NT2/D1 (cell line): Measurements from ENCODE around the gene SLC1A2.
"Not testable (repeated sequence)": the region's sequence is repeated elsewhere in the genome, so short reads cannot be mapped to it uniquely, and the experiment has no call there.

Experiments
- DNase-seq: peaks from one replicate; pipeline ENCODE4 v3.0.0-alpha.2; 2011; ENCODE audit warnings: low read depth, low spot score
- H3K27me3 ChIP-seq: 2 replicates; pipeline ENCODE4 v1.6.0; 2011; ENCODE audit warnings: mild to moderate bottlenecking; ENCODE audit not compliant: insufficient read length, insufficient read depth
- H3K36me3 ChIP-seq: 2 replicates; pipeline ENCODE4 v1.6.1; 2011; ENCODE audit warnings: mild to moderate bottlenecking, low read length, mixed read lengths; ENCODE audit not compliant: insufficient read depth, insufficient read length
- H3K4me1 ChIP-seq: 2 replicates; pipeline ENCODE4 v1.5.1; 2011; ENCODE audit not compliant: insufficient read depth, insufficient read length
- H3K4me3 ChIP-seq: 2 replicates; pipeline ENCODE4 v1.5.1; 2011; ENCODE audit warnings: low read depth; ENCODE audit not compliant: insufficient read length
- H3K9ac ChIP-seq: 2 replicates; pipeline ENCODE4 v1.6.0; 2011; ENCODE audit warnings: low read depth; ENCODE audit not compliant: insufficient read length
- H3K9me3 ChIP-seq: 2 replicates; pipeline ENCODE4 v1.5.1; 2011; ENCODE audit warnings: mild to moderate bottlenecking, low read length; ENCODE audit not compliant: insufficient read depth
- SUZ12 ChIP-seq: IDR thresholded peaks from 2 replicates; pipeline ENCODE4 v1.6.1; 2011; ENCODE audit not compliant: insufficient read length, insufficient read depth; ENCODE audit errors: extremely low read depth
- YY1 ChIP-seq: IDR thresholded peaks from 2 replicates; pipeline ENCODE4 v1.6.1; 2011; ENCODE audit not compliant: insufficient read length, insufficient read depth
- ZNF274 ChIP-seq: IDR thresholded peaks from 2 replicates; pipeline ENCODE4 v1.6.1; 2011; ENCODE audit warnings: mild to moderate bottlenecking, low read depth, low read length

SLC1A2 gene

DNA sequence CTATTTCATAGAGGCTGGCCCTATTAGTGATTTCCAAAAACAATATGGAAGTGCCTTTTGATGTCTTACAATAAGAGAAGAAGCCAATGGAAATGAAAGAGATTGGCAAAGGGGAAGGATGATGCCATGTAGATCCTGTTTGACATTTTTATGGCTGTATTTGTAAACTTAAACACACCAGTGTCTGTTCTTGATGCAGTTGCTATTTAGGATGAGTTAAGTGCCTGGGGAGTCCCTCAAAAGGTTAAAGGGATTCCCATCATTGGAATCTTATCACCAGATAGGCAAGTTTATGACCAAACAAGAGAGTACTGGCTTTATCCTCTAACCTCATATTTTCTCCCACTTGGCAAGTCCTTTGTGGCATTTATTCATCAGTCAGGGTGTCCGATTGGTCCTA, 189.0 kb downstream of the SLC1A2 start:
- H3K36me3 ChIP-seq, result peaks cover 36% of the 10 kb centered on the region
- no peaks in the 10 kb centered on the region for H3K4me1 ChIP-seq
- no peak for DNase-seq
- TF ChIP-seq ZNF274 (no peak), SUZ12 (no peak), YY1 (no peak)
- H3K4me3 ChIP-seq, result no peak overlapping the region
- no peaks in the 10 kb centered on the region for H3K9me3 ChIP-seq
- H3K9ac ChIP-seq, result no peak overlapping the region
- H3K27me3 ChIP-seq, result no peaks in the 10 kb centered on the region

DNA sequence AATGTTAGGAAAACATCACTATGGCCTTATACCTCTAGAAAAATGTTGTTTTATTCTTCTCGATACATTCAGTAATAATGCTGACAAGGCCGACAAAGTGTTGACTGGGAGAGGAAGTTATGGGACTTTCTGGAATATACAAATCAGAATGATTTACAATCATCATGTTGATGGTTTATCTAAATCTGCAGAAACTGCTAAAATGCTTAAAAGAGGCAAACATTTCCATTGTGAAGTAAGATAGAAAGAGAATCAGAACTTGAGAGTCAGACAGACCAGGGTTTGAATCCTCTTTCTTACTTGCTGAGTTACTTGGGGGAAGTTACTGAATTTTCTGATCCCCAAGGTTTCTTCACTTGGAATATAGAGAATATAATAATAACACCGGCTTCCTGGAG, 191.0 kb downstream of the SLC1A2 start:
- no peak for TF ChIP-seq YY1
- TF ChIP-seq SUZ12, result no peak
- TF ChIP-seq ZNF274, result no peak
- Histone ChIP-seq H3K4me1 (no peaks in the 10 kb centered on the region), H3K9ac (no peak overlapping the region), H3K9me3 (no peaks in the 10 kb centered on the region), H3K27me3 (no peaks in the 10 kb centered on the region), H3K4me3 (no peak overlapping the region), H3K36me3 (peaks cover 54% of the 10 kb centered on the region)
- no peak for DNase-seq

- peaks cover 59% of the 10 kb centered on the region for H3K36me3 ChIP-seq
- DNase-seq, result no peak
- no peaks in the 10 kb centered on the region for H3K4me1 ChIP-seq
- no peak overlapping the region for H3K9ac ChIP-seq
- no peaks in the 10 kb centered on the region for H3K27me3 ChIP-seq
- no peaks in the 10 kb centered on the region for H3K9me3 ChIP-seq
- TF ChIP-seq YY1, result no peak
- no peak for TF ChIP-seq SUZ12
- TF ChIP-seq ZNF274, result no peak
- no peak overlapping the region for H3K4me3 ChIP-seq
These were observed 191.6 kb downstream of the SLC1A2 start for GRCh38 chr11:35227576-35228327.

DNA sequence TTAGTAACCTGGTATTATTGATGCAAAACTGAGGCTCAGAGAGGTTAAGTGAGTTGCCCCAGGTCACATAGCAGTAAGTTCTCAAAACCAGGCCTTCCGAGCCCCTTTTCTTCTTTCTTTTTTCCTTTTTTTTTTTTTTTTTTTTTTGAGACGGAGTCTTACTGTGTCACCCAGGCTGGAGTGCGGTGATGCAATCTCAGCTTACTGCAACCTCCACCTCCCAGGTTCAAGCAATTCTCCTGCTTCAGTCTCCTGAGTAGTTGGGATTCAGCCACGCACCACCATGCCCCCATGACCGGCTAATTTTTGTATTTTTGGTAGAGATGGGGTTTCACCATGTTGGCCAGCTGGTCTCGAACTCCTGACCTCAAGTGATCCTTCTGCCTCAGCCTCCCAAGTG, 192.6 kb downstream of the SLC1A2 start:
- not testable (repeated sequence) for H3K9me3 ChIP-seq, H3K27me3 ChIP-seq, H3K4me3 ChIP-seq, H3K4me1 ChIP-seq, DNase-seq, H3K9ac ChIP-seq
- peaks cover 68% of the 10 kb centered on the region for H3K36me3 ChIP-seq

DNA sequence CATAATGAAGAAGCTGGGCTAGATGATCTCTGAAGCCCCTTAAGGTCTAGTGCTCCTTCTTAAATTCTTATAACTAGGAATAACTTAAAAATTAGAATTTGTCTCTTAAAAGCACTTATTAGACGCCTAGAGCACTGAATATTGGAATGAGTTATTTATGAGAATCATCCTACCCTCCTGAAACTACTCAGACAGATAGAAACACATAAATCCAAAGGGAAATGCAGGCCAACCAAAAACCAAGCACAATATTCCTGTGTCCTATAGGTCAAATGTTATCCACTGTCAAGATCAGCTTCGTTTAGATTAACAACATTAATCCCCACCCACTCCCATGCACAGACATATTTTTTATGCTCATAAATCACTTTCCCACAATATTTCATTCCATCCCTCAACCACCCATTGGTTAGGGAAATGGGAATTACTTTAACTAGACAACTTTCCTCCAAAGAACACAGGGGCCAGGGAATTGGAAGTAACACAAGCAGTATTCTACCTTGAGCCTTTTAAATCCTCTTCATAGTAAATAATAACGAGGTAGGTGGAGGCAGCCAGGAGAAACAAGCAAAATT, 193.3 kb downstream of the SLC1A2 start:
- H3K4me3 ChIP-seq, result no peak overlapping the region
- H3K9ac ChIP-seq, result no peak overlapping the region
- TF ChIP-seq YY1, result no peak
- H3K27me3 ChIP-seq, result no peaks in the 10 kb centered on the region
- H3K9me3 ChIP-seq, result no peaks in the 10 kb centered on the region
- DNase-seq, result no peak
- H3K36me3 ChIP-seq, result peaks cover 68% of the 10 kb centered on the region
- no peaks in the 10 kb centered on the region for H3K4me1 ChIP-seq

GRCh38 chr11:35223991-35224390, 195.4 kb downstream of the SLC1A2 start:
- no peaks in the 10 kb centered on the region for H3K27me3 ChIP-seq
- H3K4me1 ChIP-seq, result no peaks in the 10 kb centered on the region
- H3K4me3 ChIP-seq, result no peak overlapping the region
- TF ChIP-seq ZNF274 (no peak), YY1 (no peak), SUZ12 (no peak)
- peaks cover 61% of the 10 kb centered on the region for H3K36me3 ChIP-seq
- H3K9me3 ChIP-seq, result no peaks in the 10 kb centered on the region
- H3K9ac ChIP-seq, result no peak overlapping the region
- DNase-seq, result no peak

DNA sequence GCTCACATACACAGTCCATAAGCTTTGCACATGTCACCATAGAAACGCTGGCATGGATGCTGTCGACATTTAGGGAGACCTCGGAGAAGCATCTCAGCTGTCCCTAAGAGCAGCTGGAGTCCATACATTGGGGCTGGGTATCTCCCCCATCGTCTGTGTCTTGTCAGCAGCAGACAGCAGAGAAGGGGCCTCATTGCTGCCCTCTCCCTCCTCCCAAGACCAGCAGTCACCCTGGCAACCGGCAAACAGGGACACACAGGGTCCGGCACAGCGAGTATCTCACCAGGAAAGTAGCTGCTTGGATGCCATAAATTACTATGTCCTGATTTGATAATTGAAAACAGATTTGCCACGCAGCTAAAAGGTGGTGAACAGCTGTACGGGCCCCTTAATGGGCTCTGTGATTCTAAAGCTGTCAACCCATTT, 196.0 kb downstream of the SLC1A2 start:
- Histone ChIP-seq H3K36me3 (peaks cover 60% of the 10 kb centered on the region), H3K27me3 (no peaks in the 10 kb centered on the region), H3K9ac (no peak overlapping the region), H3K9me3 (no peaks in the 10 kb centered on the region), H3K4me3 (no peak overlapping the region), H3K4me1 (no peaks in the 10 kb centered on the region)
- no peak for DNase-seq
- TF ChIP-seq YY1 (no peak), ZNF274 (no peak), SUZ12 (no peak)

DNA sequence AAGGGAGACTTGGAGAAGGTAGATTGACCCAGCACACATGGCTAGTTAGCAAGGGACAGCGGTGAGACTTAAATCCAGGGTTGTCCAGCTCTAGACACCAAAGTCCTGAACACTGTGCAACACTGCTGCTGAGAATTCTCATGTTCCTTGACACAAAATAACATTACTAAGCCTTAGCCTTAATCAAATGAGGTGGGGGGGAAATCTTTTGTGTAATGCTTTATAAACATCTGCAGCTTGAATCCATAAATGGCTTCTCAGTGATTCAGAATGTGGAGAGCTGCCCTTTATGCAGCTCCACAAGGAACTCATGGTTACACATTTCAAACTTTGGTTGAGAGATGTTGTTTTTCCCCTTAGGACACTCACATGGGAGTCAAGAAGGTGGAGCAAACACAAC, 200.4 kb downstream of the SLC1A2 start:
- no peak for DNase-seq
- H3K27me3 ChIP-seq, result no peaks in the 10 kb centered on the region
- H3K4me1 ChIP-seq, result peaks cover 3% of the 10 kb centered on the region
- no peak overlapping the region for H3K4me3 ChIP-seq
- TF ChIP-seq SUZ12, result no peak
- TF ChIP-seq YY1, result no peak
- no peak for TF ChIP-seq ZNF274
- H3K9me3 ChIP-seq, result no peaks in the 10 kb centered on the region
- no peak overlapping the region for H3K9ac ChIP-seq
- H3K36me3 ChIP-seq, result peaks cover 63% of the 10 kb centered on the region
